Spleen (tissue), 11 donors: ENCODE data around the gene CAV1. TPM values are rescaled to one million over a fixed set of nuclear protein-coding genes. Genes with fewer than 3 reads are reported as not detected.

Source experiments
- DNase-seq: peaks from one replicate; pipeline ENCODE4 v3.0.0-alpha.2; 2020
- H3K27ac ChIP-seq, 8 donors: fragments of 200-600 bp; sonication (generic) in 7 of 8; 1 replicate in 4 of 8; 2 replicates in 4 of 8; pipeline versions ENCODE4 v1.5.0 to v1.8.0; 2016 to 2021; ENCODE audit warnings: inconsistent platforms in 4 of 8, mild to moderate bottlenecking in 4 of 8, moderate library complexity in 1 of 8
- H3K27me3 ChIP-seq, 7 donors: fragments of 200-600 bp; sonication (generic) in 6 of 7; replicated peaks in 1 of 7; 1 replicate in 4 of 7; 2 replicates in 3 of 7; pipeline versions ENCODE4 v1.5.0 to v1.8.0; 2016 to 2021; ENCODE audit warnings: inconsistent platforms in 3 of 7, mild to moderate bottlenecking in 1 of 7
- H3K36me3 ChIP-seq, 6 donors: fragments of 200-600 bp; sonication (generic) in 5 of 6; 1 replicate in 4 of 6; 2 replicates in 2 of 6; pipeline versions ENCODE4 v1.5.0 to v1.8.0; 2016 to 2021; ENCODE audit warnings: inconsistent platforms in 2 of 6
- H3K4me1 ChIP-seq, 6 donors: fragments of 200-600 bp; sonication (generic) in 5 of 6; 1 replicate in 3 of 6; 2 replicates in 3 of 6; pipeline versions ENCODE4 v1.5.0 to v1.8.0; 2016 to 2021; ENCODE audit warnings: inconsistent platforms in 3 of 6
- H3K4me3 ChIP-seq, 8 donors: fragments of 200-600 bp; sonication (generic) in 7 of 8; 1 replicate in 4 of 8; 2 replicates in 4 of 8; pipeline versions ENCODE4 v1.5.0 to v1.8.0; 2016 to 2021; ENCODE audit warnings: inconsistent platforms in 4 of 8, mild to moderate bottlenecking in 4 of 8, moderate library complexity in 2 of 8
- H3K9me3 ChIP-seq, 8 donors: fragments of 200-600 bp; sonication (generic) in 7 of 8; 1 replicate in 4 of 8; 2 replicates in 4 of 8; pipeline versions ENCODE4 v1.5.0 to v1.8.0; 2016 to 2021; ENCODE audit warnings: inconsistent platforms in 4 of 8
- POLR2A ChIP-seq, 3 donors: fragments of 450-650 bp; IDR thresholded peaks; one replicate each; pipeline ENCODE4 v1.5.1; 2017; ENCODE audit warnings: antibody characterized with exemption in 3 of 3, mild to moderate bottlenecking in 1 of 3
- POLR2AphosphoS5 ChIP-seq, 3 donors: sonication (generic); formaldehyde crosslinking; IDR thresholded peaks; one replicate each; pipeline ENCODE4 v1.5.1; 2017; ENCODE audit warnings: antibody characterized with exemption in 3 of 3
- WGBS, 5 donors: extraction: QIAGEN DNeasy Blood & Tissue Kit in 3 of 5; methylation state at CpG; one replicate each; pipeline versions ENCODE4 v1.1.5 to v1.1.7; 2013 to 2018; 5-methylcytosine and 5-hydroxymethylcytosine counted together
- intact Hi-C: fragments of 100-400 bp; cut with DNase I; formaldehyde crosslinking; loops from one replicate; pipeline ENCODE4 v1.15.0; 2023; ENCODE audit warnings: low total_unique reads
- polyA plus RNA-seq, 3 donors: library from polyadenylated mRNA; stranded (reverse); fragments of 200-250 nt; gene quantifications; one replicate each; pipeline ENCODE4 v1.2.1, GENCODE V29; 2013
- total RNA-seq, 7 donors: library from RNA; depleted of rRNA in 3 of 7; stranded (reverse); fragments of >200 nt in 3 of 7; fragmentation: NEBNext Ultra II Directional in 4 of 7; extraction: Animal tissue kit (Norgen Biotek cat#: 25700) in 4 of 7; gene quantifications; one replicate each; pipeline versions ENCODE4 v1.1.0 to v1.2.1, GENCODE V29; 2016 to 2021
- TF ChIP-seq, protein P1 (sequence below), 11 experiments: fragments of 200-600 bp in 7 of 11; fragments of 450-650 bp in 4 of 11; sonication (generic) in 4 of 11; IDR thresholded peaks in 8 of 11; conservative IDR thresholded peaks in 3 of 11; 1 replicate in 7 of 11; 2 replicates in 4 of 11; pipeline versions ENCODE4 v1.4.0 to v1.8.0; 2016 to 2021; ENCODE audit warnings: antibody characterized with exemption in 11 of 11, inconsistent platforms in 4 of 11, mild to moderate bottlenecking in 1 of 11
- donor health status: healthy with polysubstance abuse.
- donor health status: DM: no; HTN: no; CAD: no; lungs with moderate emphysema.
- donor health status: DM: no; HTN: no; CAD: no.
- donor health status: Bipolar disorder and iron deficiency.
- donor health status: healthy.
- donor health status: DM: no; HTN: no; CAD: no.
- donor health status: DM: yes; HTN: yes; CAD: no.

The CAV1 gene
- total and polyA plus RNA-seq, 10 donors = 26.8 to 404 (median 183) TPM

DNA sequence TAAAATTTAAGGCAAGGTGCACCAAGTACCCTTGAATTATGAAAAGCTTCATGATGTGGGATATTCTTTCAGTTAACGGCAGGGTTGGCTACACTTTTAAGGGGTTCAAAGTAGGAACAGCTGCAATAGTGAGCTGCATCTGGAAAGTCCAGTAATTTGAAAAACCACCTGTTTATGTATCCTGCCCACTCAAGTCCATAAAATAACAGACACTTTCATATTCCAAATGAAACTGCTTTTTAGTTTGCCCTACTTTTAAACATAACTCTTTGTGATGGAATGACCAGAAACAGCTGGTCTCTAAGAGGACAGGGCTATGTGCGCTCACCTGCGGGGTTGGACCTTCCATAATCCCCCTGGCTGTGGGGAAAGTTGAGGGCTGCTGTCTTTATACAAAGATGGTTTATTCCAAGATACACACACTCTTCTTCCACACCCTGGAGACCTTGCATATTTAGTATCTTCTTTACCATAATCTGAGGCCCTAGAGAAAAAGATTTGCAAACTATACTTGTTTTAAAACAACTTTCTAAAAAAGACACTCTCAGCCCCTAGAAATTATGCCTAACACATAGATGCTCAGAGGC is 7.4 kb downstream of the CAV1 start:
- Histone ChIP-seq H3K27ac (no peak overlapping the region), H3K27me3 (peaks cover 0 to 5% (median 0%) of the 10 kb centered on the region in 7 donors), H3K4me3 (peak overlapping the region in 2 of 8 donors; percentile 1 to 63), H3K36me3 (peaks cover 0 to 15% (median 0%) of the 10 kb centered on the region in 6 donors), H3K9me3 (no peaks in the 10 kb centered on the region), H3K4me1 (peaks cover 5 to 38% (median 21%) of the 10 kb centered on the region in 6 donors)
- TF ChIP-seq, protein P1, sequence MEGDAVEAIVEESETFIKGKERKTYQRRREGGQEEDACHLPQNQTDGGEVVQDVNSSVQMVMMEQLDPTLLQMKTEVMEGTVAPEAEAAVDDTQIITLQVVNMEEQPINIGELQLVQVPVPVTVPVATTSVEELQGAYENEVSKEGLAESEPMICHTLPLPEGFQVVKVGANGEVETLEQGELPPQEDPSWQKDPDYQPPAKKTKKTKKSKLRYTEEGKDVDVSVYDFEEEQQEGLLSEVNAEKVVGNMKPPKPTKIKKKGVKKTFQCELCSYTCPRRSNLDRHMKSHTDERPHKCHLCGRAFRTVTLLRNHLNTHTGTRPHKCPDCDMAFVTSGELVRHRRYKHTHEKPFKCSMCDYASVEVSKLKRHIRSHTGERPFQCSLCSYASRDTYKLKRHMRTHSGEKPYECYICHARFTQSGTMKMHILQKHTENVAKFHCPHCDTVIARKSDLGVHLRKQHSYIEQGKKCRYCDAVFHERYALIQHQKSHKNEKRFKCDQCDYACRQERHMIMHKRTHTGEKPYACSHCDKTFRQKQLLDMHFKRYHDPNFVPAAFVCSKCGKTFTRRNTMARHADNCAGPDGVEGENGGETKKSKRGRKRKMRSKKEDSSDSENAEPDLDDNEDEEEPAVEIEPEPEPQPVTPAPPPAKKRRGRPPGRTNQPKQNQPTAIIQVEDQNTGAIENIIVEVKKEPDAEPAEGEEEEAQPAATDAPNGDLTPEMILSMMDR (IDR thresholded peaks at IDR 0.05 in 8 of 11, conservative IDR thresholded peaks at IDR 0.05 in 3 of 11) = no peak
- TF ChIP-seq POLR2AphosphoS5 (IDR thresholded peaks at IDR 0.05) = no peak
- TF ChIP-seq POLR2A (IDR thresholded peaks at IDR 0.05) = no peak
- 81 to 89% (median 86%) methylated on average over 3 of the region's 3 CpGs for WGBS, 5 donors
- DNase-seq = no peak
- intact Hi-C loops = no loop called here

DNA sequence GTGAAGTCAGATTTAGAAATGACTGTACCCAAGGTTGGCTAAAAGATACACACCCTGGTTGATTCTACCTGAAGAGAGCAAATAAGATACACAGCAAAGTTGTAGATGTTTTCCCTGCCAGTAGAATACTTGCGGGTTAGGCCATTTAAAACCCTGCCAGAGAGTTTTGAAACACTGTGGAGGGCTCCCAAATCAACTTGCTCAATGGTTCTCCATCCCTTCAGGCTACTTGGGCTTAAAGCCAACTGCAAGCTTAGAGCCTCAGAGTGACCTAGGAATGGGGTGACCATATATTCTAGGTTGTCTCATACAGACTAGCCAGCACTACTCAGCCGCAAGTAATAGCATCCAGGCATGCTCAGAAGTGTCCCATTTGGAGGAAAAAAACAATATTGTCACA is 10.0 kb downstream of the CAV1 start:
- DNase-seq = no peak
- peaks cover 2 to 29% (median 10%) of the 10 kb centered on the region in 6 donors for H3K4me1 ChIP-seq
- no peak for TF ChIP-seq POLR2A (IDR thresholded peaks at IDR 0.05)
- TF ChIP-seq, protein P1 (IDR thresholded peaks at IDR 0.05 in 8 of 11, conservative IDR thresholded peaks at IDR 0.05 in 3 of 11) = no peak
- no peak for TF ChIP-seq POLR2AphosphoS5 (IDR thresholded peaks at IDR 0.05)
- no peaks in the 10 kb centered on the region for H3K27me3 ChIP-seq
- H3K9me3 ChIP-seq = peaks cover 0 to 9% (median 0%) of the 10 kb centered on the region in 8 donors
- H3K4me3 ChIP-seq = no peak overlapping the region
- peaks cover 0 to 36% (median 0%) of the 10 kb centered on the region in 6 donors for H3K36me3 ChIP-seq
- 83 to 92% (median 92%) methylated on average over 2 of the region's 2 CpGs for WGBS, 5 donors
- H3K27ac ChIP-seq = peak overlapping the region in 1 of 8 donors; percentile 8
- intact Hi-C loops = no loop called here

DNA sequence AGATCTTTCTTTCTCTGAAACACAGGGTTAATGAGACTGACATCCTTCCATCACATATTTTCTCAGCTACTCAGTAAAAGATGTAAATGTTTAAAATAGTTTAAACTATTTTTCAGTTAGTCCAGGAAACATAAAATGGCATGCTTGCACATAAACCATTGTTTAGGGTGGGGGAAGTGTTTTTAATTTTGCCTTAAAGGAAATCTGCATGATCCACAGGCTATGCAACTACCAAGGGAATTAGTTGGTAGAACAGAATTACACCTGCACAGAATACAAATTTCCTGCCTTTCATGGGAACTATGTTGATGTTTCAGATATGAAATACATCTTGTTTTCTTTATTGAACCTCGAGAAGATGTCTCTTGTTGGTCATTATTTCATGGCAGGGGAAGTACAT is 10.6 kb downstream of the CAV1 start:
- no peak overlapping the region for H3K4me3 ChIP-seq
- peaks cover 0 to 24% (median 5%) of the 10 kb centered on the region in 6 donors for H3K4me1 ChIP-seq
- H3K27ac ChIP-seq = no peak overlapping the region
- intact Hi-C loops = no loop called here
- peaks cover 0 to 36% (median 0%) of the 10 kb centered on the region in 6 donors for H3K36me3 ChIP-seq
- peaks cover 0 to 9% (median 0%) of the 10 kb centered on the region in 8 donors for H3K9me3 ChIP-seq
- 56 to 73% (median 62%) methylated on average over 1 of the region's 1 CpG for WGBS, 5 donors
- DNase-seq = no peak
- TF ChIP-seq, protein P1 (IDR thresholded peaks at IDR 0.05 in 8 of 11, conservative IDR thresholded peaks at IDR 0.05 in 3 of 11) = no peak
- TF ChIP-seq POLR2AphosphoS5 (IDR thresholded peaks at IDR 0.05) = no peak
- no peak for TF ChIP-seq POLR2A (IDR thresholded peaks at IDR 0.05)
- no peaks in the 10 kb centered on the region for H3K27me3 ChIP-seq

DNA sequence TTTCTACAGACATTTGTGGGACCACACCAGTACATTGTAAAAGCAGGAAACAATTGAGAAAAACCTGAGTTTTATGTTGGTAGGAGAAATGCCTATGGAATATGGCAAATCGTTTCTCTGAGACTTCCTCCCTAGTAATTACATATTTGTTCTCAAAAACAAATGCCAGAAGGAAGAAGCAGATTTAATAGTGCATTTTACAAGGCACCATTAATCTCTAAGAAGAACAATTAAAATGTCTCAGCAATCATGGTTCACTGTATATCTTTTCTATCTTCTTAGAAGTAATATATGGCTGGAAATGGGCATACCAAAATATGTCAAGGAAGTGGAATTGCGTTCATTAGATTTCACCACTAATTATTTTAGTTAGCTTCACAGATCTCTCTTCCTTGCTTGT is 13.3 kb downstream of the CAV1 start:
- WGBS, 5 donors = 60 to 79% (median 77%) methylated on average over 2 of the region's 2 CpGs
- Histone ChIP-seq H3K4me1 (peaks cover 0 to 10% (median 2%) of the 10 kb centered on the region in 6 donors), H3K36me3 (peaks cover 0 to 33% (median 0%) of the 10 kb centered on the region in 6 donors), H3K4me3 (no peak overlapping the region), H3K27me3 (no peaks in the 10 kb centered on the region), H3K9me3 (peaks cover 0 to 9% (median 0%) of the 10 kb centered on the region in 8 donors), H3K27ac (no peak overlapping the region)
- intact Hi-C loops = no loop called here
- no peak for TF ChIP-seq POLR2A (IDR thresholded peaks at IDR 0.05)
- TF ChIP-seq, protein P1 (IDR thresholded peaks at IDR 0.05 in 8 of 11, conservative IDR thresholded peaks at IDR 0.05 in 3 of 11) = no peak
- no peak for TF ChIP-seq POLR2AphosphoS5 (IDR thresholded peaks at IDR 0.05)
- no peak for DNase-seq
